ENCODE results near the gene TMEM43.

- TF ChIP-seq HDAC2 (CRISPR knock-in tag; IDR thresholded peaks at IDR 0.05): no peak
- no peak for TF ChIP-seq SMC3 (IDR thresholded peaks at IDR 0.05; ENCODE audit: low read length)
- no peak for TF ChIP-seq JUND (CRISPR knock-in tag; IDR thresholded peaks at IDR 0.05)
- no peak for TF ChIP-seq HCFC1 (IDR thresholded peaks at IDR 0.05; ENCODE audit: low read depth, low read length)
- TF ChIP-seq POLR2A (IDR thresholded peaks at IDR 0.05; ENCODE audit: insufficient read depth in 1 of 2, low read depth in 2 of 2, low read length in 2 of 2): no peak
- no peak for TF ChIP-seq CTCF (CRISPR knock-in tag; IDR thresholded peaks at IDR 0.05)
- no peak for TF ChIP-seq ZNF773 (CRISPR knock-in tag; IDR thresholded peaks at IDR 0.05; ENCODE audit: borderline replicate concordance)
- TF ChIP-seq KLF12 (CRISPR knock-in tag; IDR thresholded peaks at IDR 0.05; ENCODE audit: borderline replicate concordance): no peak
- no peak for TF ChIP-seq ZFY (CRISPR knock-in tag; IDR thresholded peaks at IDR 0.05)
- no peak for TF ChIP-seq ZNF431 (CRISPR knock-in tag; IDR thresholded peaks at IDR 0.05; ENCODE audit: borderline replicate concordance, low read depth)
- TF ChIP-seq ZNF329 (CRISPR knock-in tag; IDR thresholded peaks at IDR 0.05; ENCODE audit: low read depth): no peak
- TF ChIP-seq MXI1 (IDR thresholded peaks at IDR 0.05; ENCODE audit: borderline replicate concordance, low read depth, low read length): no peak
Observed at GRCh38 chr3:14140668-14141067, 15.8 kb downstream of the TMEM43 start.
